Glomerular visceral epithelial cell (primary cell): Measurements from ENCODE around the gene FXR2.
"Not testable (repeated sequence)": the region's sequence is repeated elsewhere in the genome, so short reads cannot be mapped to it uniquely, and the experiment has no call there.

Source experiments
- DNase-seq: peaks from one replicate; pipeline ENCODE4 v3.0.0-alpha.2; 2016; ENCODE audit errors: extremely low spot score

The FXR2 gene

DNA sequence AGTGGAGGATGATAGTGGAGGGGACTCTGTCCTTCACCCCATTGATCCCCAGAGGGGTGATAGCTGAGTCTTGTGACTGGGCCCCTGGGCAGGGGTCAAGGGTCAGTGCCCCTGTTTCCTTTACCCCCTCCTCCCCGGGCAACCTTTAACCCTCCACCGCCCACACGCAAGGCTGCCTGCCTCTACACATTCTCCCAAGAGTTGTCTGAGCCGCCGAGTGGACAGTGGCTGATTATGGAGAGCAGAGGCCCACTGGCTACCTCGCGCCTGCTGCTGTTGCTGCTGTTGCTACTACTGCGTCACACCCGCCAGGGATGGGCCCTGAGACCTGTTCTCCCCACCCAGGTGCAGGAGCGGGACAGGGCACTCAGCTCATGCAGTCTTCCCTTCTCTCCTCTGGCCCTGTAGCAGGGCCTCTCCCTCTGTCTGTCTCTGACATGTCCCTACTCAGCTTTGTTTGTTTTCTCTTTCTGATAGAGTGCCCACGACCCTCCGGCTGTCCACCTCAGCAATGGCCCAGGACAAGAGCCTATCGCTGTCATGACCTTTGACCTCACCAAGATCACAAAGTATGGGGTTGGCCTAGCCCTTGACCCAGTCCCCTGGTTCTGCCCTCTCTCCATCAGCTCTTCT lies 15.4 kb upstream of the FXR2 start, which contains the start of gene SHBG:
Gene SHBG (plus strand): TSS at position 197 of the 633 bp plus-strand sequence. CDS start 38 bp downstream, at position 235.
- no peak for DNase-seq

DNA sequence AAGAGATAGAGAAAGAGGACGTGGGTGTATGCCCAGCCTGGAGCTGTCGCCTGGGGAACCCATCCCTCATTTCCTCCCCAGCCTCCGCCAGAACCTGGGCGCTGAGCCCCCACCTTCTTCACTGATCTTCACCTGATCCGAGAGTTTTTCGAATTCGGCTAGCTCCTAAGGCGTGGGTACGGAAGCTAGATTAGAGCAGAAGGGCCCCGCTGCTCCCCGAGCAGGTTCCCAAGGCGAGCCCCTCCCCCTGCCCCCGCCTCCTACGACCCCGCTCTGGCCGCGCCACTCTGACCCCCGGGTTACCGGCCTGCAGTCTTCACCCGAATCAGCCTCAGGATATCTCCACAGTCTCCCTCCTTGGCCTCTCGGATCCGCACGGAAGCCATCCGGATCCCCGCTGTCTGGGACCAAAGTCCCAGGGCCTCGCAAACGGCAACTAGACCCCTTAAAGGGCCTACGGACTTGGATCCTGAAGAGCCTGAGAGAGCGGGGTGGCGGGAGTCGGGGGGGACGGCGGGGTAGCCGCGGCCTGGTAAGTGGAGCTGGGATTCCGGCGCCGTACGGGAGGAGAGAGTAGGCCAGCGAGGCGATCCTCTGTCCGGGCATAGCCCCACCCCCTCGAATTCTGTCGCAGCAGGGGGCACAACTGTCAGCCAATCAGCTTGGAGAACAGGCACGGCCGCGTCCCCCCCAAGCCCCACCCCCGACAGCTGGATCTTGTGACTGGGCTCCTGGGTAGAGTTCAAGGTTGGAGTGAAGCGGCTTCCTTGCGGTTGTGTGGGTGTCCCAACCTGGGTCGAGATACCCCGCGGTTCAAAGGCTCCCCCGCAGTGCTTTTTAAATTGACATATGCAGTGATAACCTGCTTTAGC lies 12.8 kb upstream of the FXR2 start, which contains the start of gene SAT2:
Gene SAT2 (minus strand): TSS at position 572 of the 872 bp plus-strand sequence. CDS start 186 bp downstream, at position 386.
- DNase-seq = peak; percentile 96

DNA sequence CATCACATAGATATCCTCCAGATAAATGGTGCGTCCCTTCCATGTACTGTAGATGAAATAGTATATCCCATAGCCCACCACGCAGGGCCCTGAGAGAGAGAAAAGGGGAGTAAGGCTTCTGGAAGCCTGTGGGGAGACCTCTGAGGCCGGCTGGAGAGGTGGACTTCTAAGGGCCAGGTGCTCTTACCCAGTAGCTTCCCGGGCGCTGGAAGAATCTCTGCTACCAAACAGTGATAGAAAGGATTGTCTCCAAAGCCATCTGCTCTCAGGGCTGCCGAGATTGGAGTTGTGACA lies 12.2 kb upstream of the FXR2 start:
- DNase-seq = no peak

DNA sequence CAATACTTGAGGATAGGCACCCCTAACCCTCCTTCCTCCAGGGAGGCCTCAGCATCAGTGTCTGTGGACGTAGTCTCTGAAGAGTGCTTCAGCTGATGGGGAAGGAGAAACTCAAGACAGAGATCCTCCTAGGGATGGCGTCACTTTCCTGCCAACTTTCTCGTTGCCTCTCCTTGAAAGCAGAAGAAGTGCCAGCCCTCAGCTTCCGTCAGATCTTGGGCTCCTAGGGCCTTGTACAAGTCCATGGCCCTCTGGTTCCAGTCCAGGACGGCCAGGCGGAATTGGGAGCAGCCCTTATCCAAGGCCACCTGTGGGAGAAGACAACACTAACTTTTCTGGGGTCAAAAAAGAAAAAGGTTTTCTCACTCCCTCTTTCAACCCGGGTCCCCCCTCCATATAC lies 11.6 kb upstream of the FXR2 start:
- DNase-seq = no peak

DNA sequence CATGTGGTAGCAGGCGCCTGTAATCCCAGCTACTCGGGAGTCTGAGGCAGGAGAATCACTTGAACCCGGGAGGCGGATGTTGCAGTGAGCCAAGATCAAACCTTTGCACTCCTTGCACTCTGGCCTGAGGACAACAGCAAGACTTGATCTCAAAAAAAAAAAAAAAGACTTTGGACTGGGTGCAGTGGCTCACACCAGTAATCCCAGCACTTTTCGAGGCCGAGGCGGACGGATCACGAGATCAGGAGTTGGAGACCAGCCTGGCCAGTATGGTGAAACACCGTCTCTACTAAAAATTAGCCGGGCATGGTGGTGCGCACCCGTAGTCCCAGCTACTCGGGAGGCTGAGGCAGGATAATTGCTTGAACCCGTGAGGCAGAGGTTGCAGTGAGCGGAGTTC lies 11.1 kb upstream of the FXR2 start:
- not testable (repeated sequence) for DNase-seq

DNA sequence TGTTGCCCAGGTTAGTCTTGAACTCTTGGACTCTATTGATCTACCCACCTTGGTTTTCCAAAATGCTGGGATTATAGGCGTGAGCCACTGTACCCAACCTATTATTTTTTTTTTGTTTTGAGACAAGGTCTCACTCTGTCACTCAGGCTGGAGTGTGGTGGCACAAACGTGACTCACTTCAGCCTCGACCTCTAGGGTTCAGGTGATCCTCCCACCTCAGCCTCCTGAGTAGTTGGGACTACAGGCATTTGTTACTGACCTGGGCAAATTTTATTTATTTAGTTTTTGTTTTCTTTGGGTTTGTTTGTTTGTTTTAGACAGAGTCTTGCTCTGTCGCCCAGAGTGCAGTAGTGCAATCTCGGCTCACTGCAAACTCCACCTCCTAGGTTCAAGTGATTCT lies 9.0 kb upstream of the FXR2 start:
- no peak for DNase-seq

GRCh38 chr17:7620835-7621234 lies 6.1 kb upstream of the FXR2 start:
- no peak for DNase-seq

DNA sequence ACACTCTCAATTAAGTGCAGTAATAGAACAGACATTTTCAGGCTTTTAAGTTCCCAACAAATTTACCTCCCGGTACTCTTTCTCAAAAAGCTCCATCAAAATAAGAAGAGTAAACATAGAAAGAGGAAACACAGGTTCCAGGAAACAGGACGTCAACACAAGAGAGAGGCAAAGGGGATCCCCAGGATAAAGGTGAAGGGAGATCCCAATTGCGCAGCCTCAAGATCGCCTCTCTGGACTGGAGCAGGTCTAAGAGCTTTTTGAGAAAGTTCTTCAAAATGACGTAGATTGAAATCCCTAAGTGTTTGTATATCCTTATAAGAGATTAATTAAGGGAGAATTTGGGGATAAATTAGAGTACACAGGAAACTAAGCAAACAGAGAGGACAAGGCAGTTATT lies 3.9 kb upstream of the FXR2 start:
- no peak for DNase-seq

GRCh38 chr17:7615265-7615747 lies 609 bp upstream of the FXR2 start:
- DNase-seq = no peak

- DNase-seq = peak; percentile 33
Observed at GRCh38 chr17:7613769-7614424, 800 bp downstream of the FXR2 start.

DNA sequence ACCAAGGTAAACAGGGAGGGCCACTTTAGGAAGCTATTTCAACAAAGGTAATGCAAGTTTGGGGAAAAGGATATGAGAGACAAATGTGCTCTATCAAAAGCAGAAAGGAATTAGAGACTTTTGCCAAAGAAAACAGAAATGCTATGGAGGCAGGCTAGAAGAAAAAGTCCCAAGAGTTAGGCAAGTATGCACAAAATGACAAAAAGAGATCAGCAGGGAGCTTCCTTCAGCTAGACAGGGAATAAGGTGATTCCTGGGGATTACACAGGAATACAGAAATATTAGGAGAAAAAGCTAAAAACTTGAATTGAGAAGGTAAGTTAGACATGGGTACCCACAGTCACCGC lies 2.4 kb downstream of the FXR2 start:
- no peak for DNase-seq

- DNase-seq = no peak
Observed at GRCh38 chr17:7611635-7612293, 2.9 kb downstream of the FXR2 start.

DNA sequence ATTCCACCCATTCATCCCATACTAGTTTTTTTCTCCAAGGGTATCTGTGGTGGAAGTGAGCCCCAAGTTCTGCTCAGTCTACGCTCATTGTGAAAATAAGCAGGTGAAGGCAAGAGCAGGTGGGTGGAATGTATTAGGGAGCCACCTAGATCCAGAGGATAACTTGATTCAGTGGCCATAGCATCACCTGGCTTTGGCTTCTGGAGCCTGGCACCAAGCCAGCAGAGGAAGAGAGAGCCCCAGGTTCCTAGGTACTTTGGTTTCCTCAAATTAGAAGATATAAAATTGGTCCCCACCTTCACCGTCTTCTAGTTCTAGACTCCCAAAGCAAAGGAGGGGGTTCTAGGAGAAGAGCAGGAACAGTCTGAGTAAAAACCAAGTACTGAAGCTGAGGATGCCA lies 4.1 kb downstream of the FXR2 start:
- no peak for DNase-seq

DNA sequence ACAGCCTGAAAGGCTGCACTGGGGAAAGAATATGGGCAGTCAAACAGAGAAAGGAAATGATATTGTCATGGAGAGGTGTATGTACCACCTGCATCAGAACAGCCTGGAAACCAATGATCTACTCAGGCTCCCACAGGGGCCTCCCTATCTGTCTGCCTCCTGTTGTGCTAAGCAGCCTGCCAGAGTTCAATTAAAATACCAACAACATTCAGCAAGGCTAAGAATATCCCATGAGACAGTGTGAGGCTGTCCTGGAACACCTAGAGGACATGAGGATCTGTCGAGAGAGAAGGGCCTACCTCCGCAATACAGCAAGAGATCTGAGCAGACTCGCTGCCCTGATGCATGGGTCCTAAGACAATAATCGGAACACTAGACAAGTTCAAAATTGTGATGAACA lies 8.4 kb downstream of the FXR2 start:
- DNase-seq = no peak

DNA sequence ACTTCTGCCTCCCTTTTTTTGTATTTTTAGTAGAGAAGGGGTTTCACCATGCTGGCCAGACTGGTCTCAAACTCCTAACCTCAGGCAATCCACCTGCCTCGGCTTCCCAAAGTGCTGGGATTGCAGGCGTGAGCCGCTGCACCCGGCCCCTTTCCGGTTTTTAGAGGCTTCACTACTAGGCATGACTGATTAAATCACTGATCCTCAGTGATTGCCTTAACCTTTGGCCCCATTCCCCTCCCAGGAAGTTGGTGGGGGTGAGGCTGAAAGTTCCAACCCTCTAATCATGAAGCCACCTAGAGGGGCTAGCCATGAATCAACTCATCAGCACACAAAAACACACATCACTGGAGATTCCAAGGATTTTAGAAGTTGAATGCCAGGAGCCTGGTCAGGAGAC lies 17.1 kb downstream of the FXR2 start:
- DNase-seq = not testable (repeated sequence)

- DNase-seq = no peak
Observed at GRCh38 chr17:7593296-7593695, 21.4 kb downstream of the FXR2 start.

- no peak for DNase-seq
Observed at GRCh38 chr17:7592422-7593021, 22.2 kb downstream of the FXR2 start.

DNA sequence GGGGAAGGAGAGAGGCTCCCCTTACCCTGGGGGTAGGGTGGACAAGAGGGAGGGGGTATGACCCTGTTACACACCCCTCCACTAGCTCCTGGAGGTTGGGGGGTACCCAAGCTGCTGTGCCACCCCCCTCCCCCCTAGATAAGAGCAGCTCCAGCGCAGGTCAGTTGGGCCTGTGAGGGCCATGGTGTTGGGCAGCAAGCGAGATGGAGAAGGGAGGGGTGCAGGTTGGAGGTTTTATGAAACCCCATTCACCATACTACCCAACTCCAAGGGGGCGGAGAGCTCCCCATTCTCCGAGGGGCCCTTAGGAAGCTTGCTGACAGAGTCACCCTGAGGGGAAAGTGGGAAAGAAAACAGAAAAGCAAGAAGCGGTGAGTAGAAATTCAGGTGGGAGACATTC lies 23.1 kb downstream of the FXR2 start:
- no peak for DNase-seq

DNA sequence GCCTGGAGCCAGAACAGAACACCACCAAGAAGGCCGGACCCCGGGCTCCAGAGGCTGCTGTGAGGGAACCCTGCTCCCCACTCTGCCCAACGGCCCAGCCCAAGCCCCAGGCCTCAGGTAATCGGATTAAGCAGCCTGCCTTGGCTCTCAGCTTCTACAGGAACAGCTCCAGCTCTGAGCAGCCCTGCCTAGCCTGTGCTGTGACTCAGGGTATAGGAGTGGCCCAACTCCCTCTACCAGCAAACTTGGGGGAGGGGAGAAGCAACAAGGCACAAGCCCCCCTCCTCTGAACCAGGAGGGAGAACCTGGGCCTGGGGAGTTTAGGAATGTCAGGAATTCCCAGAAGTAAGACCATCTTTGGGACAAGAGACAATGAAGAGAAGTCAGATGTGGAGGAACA lies 24.0 kb downstream of the FXR2 start:
- DNase-seq = peak; percentile 51

GRCh38 chr17:7589891-7590691 lies 24.6 kb downstream of the FXR2 start, which contains the start of gene SOX15:
SOX15 (minus strand) TSS chr17:7590094; CDS start chr17:7589676, 418 bp downstream.
- DNase-seq = no peak
